ENCODE results near the gene SLC38A3.
"Not testable (repeated sequence)": the region's sequence is repeated elsewhere in the genome, so short reads cannot be mapped to it uniquely, and the experiment has no call there.

The SLC38A3 gene

GRCh38 chr3:50249457-50249856, 44.4 kb downstream of the SLC38A3 start:
- no peak for DNase-seq (ENCODE audit: low read depth in 2 of 2)

- no peak for DNase-seq (ENCODE audit: low read depth in 2 of 2)
These were observed 45.4 kb downstream of the SLC38A3 start for GRCh38 chr3:50250514-50250913.

GRCh38 chr3:50251220-50251619, 46.1 kb downstream of the SLC38A3 start:
- DNase-seq (ENCODE audit: low read depth in 2 of 2) = no peak

- DNase-seq (ENCODE audit: low read depth in 2 of 2) = no peak
These were observed 49.6 kb downstream of the SLC38A3 start for GRCh38 chr3:50254577-50255250.

- no peak for DNase-seq (ENCODE audit: low read depth in 2 of 2)
These were observed 50.2 kb downstream of the SLC38A3 start for GRCh38 chr3:50255251-50255615.

- no peak for DNase-seq (ENCODE audit: low read depth in 2 of 2)
These were observed 52.2 kb downstream of the SLC38A3 start for GRCh38 chr3:50256978-50257890.

- no peak for DNase-seq (ENCODE audit: low read depth in 2 of 2)
These were observed 53.1 kb downstream of the SLC38A3 start for GRCh38 chr3:50258029-50258680.

GRCh38 chr3:50258979-50259378, 53.9 kb downstream of the SLC38A3 start:
- no peak for DNase-seq (ENCODE audit: low read depth in 2 of 2)

- no peak for DNase-seq (ENCODE audit: low read depth in 2 of 2)
These were observed 54.5 kb downstream of the SLC38A3 start for GRCh38 chr3:50259432-50260026.

- peak; percentile 59 to 66 for DNase-seq (ENCODE audit: low read depth in 2 of 2)
These were observed 55.2 kb downstream of the SLC38A3 start for GRCh38 chr3:50260027-50260941.

GRCh38 chr3:50260942-50261441, 55.9 kb downstream of the SLC38A3 start:
- no peak for DNase-seq (ENCODE audit: low read depth in 2 of 2)

GRCh38 chr3:50261505-50261904, 56.4 kb downstream of the SLC38A3 start:
- no peak for DNase-seq (ENCODE audit: low read depth in 2 of 2)

GRCh38 chr3:50262200-50262599, 57.1 kb downstream of the SLC38A3 start:
- DNase-seq (ENCODE audit: low read depth in 2 of 2) = not testable (repeated sequence)

- no peak for DNase-seq (ENCODE audit: low read depth in 2 of 2)
These were observed 57.7 kb downstream of the SLC38A3 start for GRCh38 chr3:50262778-50263177.

GRCh38 chr3:50263478-50264382, 58.7 kb downstream of the SLC38A3 start:
- no peak for DNase-seq (ENCODE audit: low read depth in 2 of 2)

GRCh38 chr3:50264383-50264963, 59.4 kb downstream of the SLC38A3 start:
- DNase-seq (ENCODE audit: low read depth in 2 of 2) = no peak

- DNase-seq (ENCODE audit: low read depth in 2 of 2) = no peak
These were observed 60.0 kb downstream of the SLC38A3 start for GRCh38 chr3:50264964-50265485.

- no peak for DNase-seq (ENCODE audit: low read depth in 2 of 2)
These were observed 60.5 kb downstream of the SLC38A3 start for GRCh38 chr3:50265571-50265970.

- DNase-seq (ENCODE audit: low read depth in 2 of 2) = no peak
These were observed 60.9 kb downstream of the SLC38A3 start for GRCh38 chr3:50266017-50266416.
